HL-60 (cell line): Measurements from ENCODE around the gene GFI1B.

Source experiments
- GABPA ChIP-seq: IDR thresholded peaks from 2 replicates; pipeline ENCODE4 v1.6.1; 2012; ENCODE audit warnings: low read depth
- TF ChIP-seq, protein P1 (sequence below): IDR thresholded peaks from one replicate; pipeline ENCODE4 v1.5.1; 2011; ENCODE audit warnings: low read length, control low read depth, inconsistent platforms; ENCODE audit not compliant: insufficient read depth

GRCh38 chr9:132947756-132948155, 30.7 kb upstream of the GFI1B start:
- TF ChIP-seq, protein P1, sequence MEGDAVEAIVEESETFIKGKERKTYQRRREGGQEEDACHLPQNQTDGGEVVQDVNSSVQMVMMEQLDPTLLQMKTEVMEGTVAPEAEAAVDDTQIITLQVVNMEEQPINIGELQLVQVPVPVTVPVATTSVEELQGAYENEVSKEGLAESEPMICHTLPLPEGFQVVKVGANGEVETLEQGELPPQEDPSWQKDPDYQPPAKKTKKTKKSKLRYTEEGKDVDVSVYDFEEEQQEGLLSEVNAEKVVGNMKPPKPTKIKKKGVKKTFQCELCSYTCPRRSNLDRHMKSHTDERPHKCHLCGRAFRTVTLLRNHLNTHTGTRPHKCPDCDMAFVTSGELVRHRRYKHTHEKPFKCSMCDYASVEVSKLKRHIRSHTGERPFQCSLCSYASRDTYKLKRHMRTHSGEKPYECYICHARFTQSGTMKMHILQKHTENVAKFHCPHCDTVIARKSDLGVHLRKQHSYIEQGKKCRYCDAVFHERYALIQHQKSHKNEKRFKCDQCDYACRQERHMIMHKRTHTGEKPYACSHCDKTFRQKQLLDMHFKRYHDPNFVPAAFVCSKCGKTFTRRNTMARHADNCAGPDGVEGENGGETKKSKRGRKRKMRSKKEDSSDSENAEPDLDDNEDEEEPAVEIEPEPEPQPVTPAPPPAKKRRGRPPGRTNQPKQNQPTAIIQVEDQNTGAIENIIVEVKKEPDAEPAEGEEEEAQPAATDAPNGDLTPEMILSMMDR, result no peak
- no peak for TF ChIP-seq GABPA
